ENCODE results near the gene MAT2B. TPM values are rescaled to one million over a fixed set of nuclear protein-coding genes. Genes with fewer than 3 reads are reported as not detected.

Gene MAT2B
- polyA plus RNA-seq, 3 donors = 34.8 to 165 (median 142) TPM

- Histone ChIP-seq H2AFZ (ENCODE audit: insufficient read depth, low read depth, low read length, poor library complexity, severe bottlenecking) (no peak overlapping the region), H3K4me1 (ENCODE audit: control insufficient read depth in 1 of 2, insufficient read depth in 2 of 2, low read length in 2 of 2) (no peaks in the 10 kb centered on the region), H3K79me2 (ENCODE audit: insufficient read depth, low read length) (no peaks in the 10 kb centered on the region), H3K4me2 (replicated peaks; ENCODE audit: extremely low read depth, low read length, poor library complexity, severe bottlenecking) (no peak overlapping the region), H3K4me3 (replicated peaks in 1 of 3; ENCODE audit: low read depth in 2 of 3, low read length in 3 of 3) (no peak overlapping the region), H3K9me3 (replicated peaks in 1 of 2; ENCODE audit: control insufficient read depth in 1 of 2, insufficient read depth in 1 of 2, low read length in 2 of 2) (no peaks in the 10 kb centered on the region), H3K9ac (ENCODE audit: insufficient read depth, low read length, poor library complexity, severe bottlenecking) (no peak overlapping the region), H3K36me3 (replicated peaks in 1 of 2; ENCODE audit: control insufficient read depth in 1 of 2, insufficient read depth in 2 of 2, low read length in 2 of 2) (no peaks in the 10 kb centered on the region), H3K27ac (ENCODE audit: low read depth in 1 of 2, low read length in 2 of 2) (no peak overlapping the region), H4K20me1 (ENCODE audit: insufficient read depth, low read length) (no peaks in the 10 kb centered on the region), H3K27me3 (ENCODE audit: control insufficient read depth in 2 of 2, insufficient read depth in 2 of 2, low read length in 2 of 2) (no peaks in the 10 kb centered on the region)
- Mint-ChIP-seq H3K4me3 (no peak overlapping the region), H3K4me1 (no peaks in the 10 kb centered on the region), H3K36me3 (no peaks in the 10 kb centered on the region), H3K27me3 (ENCODE audit: low read depth in 3 of 3) (peaks cover 0 to 13% (median 5%) of the 10 kb centered on the region in 3 donors), H3K27ac (no peak overlapping the region), H3K9me3 (peaks cover 0 to 3% (median 0%) of the 10 kb centered on the region in 7 donors)
- WGBS (ENCODE audit: insufficient coverage) = no CpG with 5 or more reads among the region's 1 CpG
- DNase-seq = no peak
- intact Hi-C loops (cut with micrococcal nuclease) = no loop called here
- no peak for TF ChIP-seq CTCF (IDR thresholded peaks at IDR 0.05)
Observed at GRCh38 chr5:163552536-163552935, 47.1 kb downstream of the MAT2B start.

- peaks cover 17 to 23% (median 19%) of the 10 kb centered on the region in 3 donors for H3K27me3 Mint-ChIP-seq (ENCODE audit: low read depth in 3 of 3)
- intact Hi-C loops (cut with micrococcal nuclease) = loop anchor here in 1 of 2 donors (5.0 kb wide), 1 partner anchor 941 kb away; no protein-coding TSS in a partner anchor
Observed at GRCh38 chr5:163561339-163561738, 55.9 kb downstream of the MAT2B start.

More at GRCh38 chr5:163561339-163561738, 55.9 kb downstream of the MAT2B start:
- H3K36me3 ChIP-seq (replicated peaks in 1 of 2; ENCODE audit: control insufficient read depth in 1 of 2, insufficient read depth in 2 of 2, low read length in 2 of 2) = no peaks in the 10 kb centered on the region
- H3K36me3 Mint-ChIP-seq = no peaks in the 10 kb centered on the region
- DNase-seq = no peak
- no peaks in the 10 kb centered on the region for H4K20me1 ChIP-seq (ENCODE audit: insufficient read depth, low read length)
- H3K4me1 ChIP-seq (ENCODE audit: control insufficient read depth in 1 of 2, insufficient read depth in 2 of 2, low read length in 2 of 2) = peaks cover 8 to 9% of the 10 kb centered on the region in 2 donors
- no peak overlapping the region for H3K27ac ChIP-seq (ENCODE audit: low read depth in 1 of 2, low read length in 2 of 2)
- H3K4me1 Mint-ChIP-seq = peaks cover 12% of the 10 kb centered on the region
- no peak overlapping the region for H3K4me3 Mint-ChIP-seq
- no peak overlapping the region for H3K4me3 ChIP-seq (replicated peaks in 1 of 3; ENCODE audit: low read depth in 2 of 3, low read length in 3 of 3)
- no peak overlapping the region for H3K27ac Mint-ChIP-seq
- H2AFZ ChIP-seq (ENCODE audit: insufficient read depth, low read depth, low read length, poor library complexity, severe bottlenecking) = no peak overlapping the region
- H3K9ac ChIP-seq (ENCODE audit: insufficient read depth, low read length, poor library complexity, severe bottlenecking) = no peak overlapping the region
- peaks cover 0 to 3% (median 0%) of the 10 kb centered on the region in 7 donors for H3K9me3 Mint-ChIP-seq
- no CpG with 5 or more reads among the region's 5 CpGs for WGBS (ENCODE audit: insufficient coverage)
- H3K79me2 ChIP-seq (ENCODE audit: insufficient read depth, low read length) = no peaks in the 10 kb centered on the region
- H3K9me3 ChIP-seq (replicated peaks in 1 of 2; ENCODE audit: control insufficient read depth in 1 of 2, insufficient read depth in 1 of 2, low read length in 2 of 2) = no peaks in the 10 kb centered on the region
- H3K4me2 ChIP-seq (replicated peaks; ENCODE audit: extremely low read depth, low read length, poor library complexity, severe bottlenecking) = no peak overlapping the region
- peaks cover 15 to 21% of the 10 kb centered on the region in 2 donors for H3K27me3 ChIP-seq (ENCODE audit: control insufficient read depth in 2 of 2, insufficient read depth in 2 of 2, low read length in 2 of 2)
- TF ChIP-seq CTCF (IDR thresholded peaks at IDR 0.05) = no peak
